ENCODE data around the gene RIN1. TPM values are rescaled to one million over a fixed set of nuclear protein-coding genes. Genes with fewer than 3 reads are reported as not detected.

Gene RIN1
- total and polyA plus RNA-seq, 2 of the 13 experiments (the other 11 are each of a cell fraction or from before 2014, with no cell fraction given) = 2.4 to 4.1 TPM

- TF ChIP-seq ZNF549 (CRISPR knock-in tag; IDR thresholded peaks at IDR 0.05) (no peak), MXI1 (IDR thresholded peaks at IDR 0.05; ENCODE audit: borderline replicate concordance, low read depth, low read length) (peak; percentile 100), SYNCRIP (IDR thresholded peaks at IDR 0.05; ENCODE audit: insufficient read depth, low read depth, low read length) (no peak), HDAC1 (CRISPR knock-in tag; IDR thresholded peaks at IDR 0.05) (peak; percentile 91), KMT2B (CRISPR knock-in tag; IDR thresholded peaks at IDR 0.05) (0 out of 2 replicates have a peak, but pooled peaks have one; percentile 30), ZNF746 (CRISPR knock-in tag; IDR thresholded peaks at IDR 0.05) (no peak), GLMP (CRISPR knock-in tag; IDR thresholded peaks at IDR 0.05; ENCODE audit: borderline replicate concordance) (no peak), KAT7 (CRISPR knock-in tag; IDR thresholded peaks at IDR 0.05; ENCODE audit: borderline replicate concordance) (0 out of 2 replicates have a peak, but pooled peaks have one; percentile 36), ZNF414 (CRISPR knock-in tag; IDR thresholded peaks at IDR 0.05) (no peak), KDM4B (CRISPR knock-in tag; IDR thresholded peaks at IDR 0.05) (0 out of 2 replicates have a peak, but pooled peaks have one; percentile 42), ZNF674 (CRISPR knock-in tag; IDR thresholded peaks at IDR 0.05; ENCODE audit: low read depth) (no peak), GATAD1 (CRISPR knock-in tag; IDR thresholded peaks at IDR 0.05) (0 out of 2 replicates have a peak, but pooled peaks have one; percentile 53), POGZ (CRISPR knock-in tag; IDR thresholded peaks at IDR 0.05) (no peak), CBX1 (IDR thresholded peaks at IDR 0.05; ENCODE audit: low read depth) (no peak), MIER3 (CRISPR knock-in tag; IDR thresholded peaks at IDR 0.05; ENCODE audit: borderline replicate concordance) (no peak; the same call in 1 of the 2 replicates), ZNF768 (CRISPR knock-in tag; IDR thresholded peaks at IDR 0.05) (peak; percentile 56; the same call in 1 of the 2 replicates), ZNF639 (CRISPR knock-in tag; conservative IDR thresholded peaks at IDR 0.05) (no peak), SMAD9 (CRISPR knock-in tag; IDR thresholded peaks at IDR 0.05) (no peak), ATAD3A (CRISPR knock-in tag; IDR thresholded peaks at IDR 0.05) (no peak), TEF (CRISPR knock-in tag; IDR thresholded peaks at IDR 0.05) (no peak), ZNF850 (CRISPR knock-in tag; conservative IDR thresholded peaks at IDR 0.05) (no peak), ZNF574 (CRISPR knock-in tag; IDR thresholded peaks at IDR 0.05) (no peak; the same call in 1 of the 2 replicates), ZNF83 (CRISPR knock-in tag; IDR thresholded peaks at IDR 0.05; ENCODE audit: borderline replicate concordance) (no peak), ZNF558 (CRISPR knock-in tag; IDR thresholded peaks at IDR 0.05; ENCODE audit: borderline replicate concordance) (no peak)
Observed at GRCh38 chr11:66282468-66283455, 53.5 kb downstream of the RIN1 start (continued).

All from HepG2 (cell line).